GM12878 (cell line): ENCODE data around the gene TMC5. TPM values are rescaled to one million over a fixed set of nuclear protein-coding genes. Genes with fewer than 3 reads are reported as not detected.

Experiments used
- ATAC-seq: fragments of 200-7000 bp; cut with Tn5 transposase; 3 replicates; pipeline ENCODE4 v1.9.1; 2020; ENCODE audit warnings: mild to moderate bottlenecking, moderate library complexity
- BruUV-seq: library from RNA; stranded (reverse); fragments of 400-500 nt; replicated peaks from 2 replicates; lab custom pipeline; 2021; lab: Mats Ljungman, UMichigan
- CTCF ChIA-PET: fragments of 300-600 bp; sonication (Branson Sonifier 250); formaldehyde crosslinking; extraction: SDS; loops from one replicate; lab custom pipeline; 2021; ENCODE audit warnings: inconsistent platforms; lab: Yijun Ruan, JAX
- POLR2A ChIA-PET: fragments of 350-600 bp; formaldehyde crosslinking; extraction: SDS; loops from one replicate; lab custom pipeline; 2021; ENCODE audit warnings: inconsistent platforms; lab: Charles Lee
- RAD21 ChIA-PET: fragments of 300-600 bp; sonication (Branson Sonifier 250); formaldehyde crosslinking; loops from one replicate; lab custom pipeline; 2023; ENCODE audit warnings: antibody characterized with exemption; ENCODE audit not compliant: unreplicated experiment; lab: Charles Lee
- SMC1A ChIA-PET: fragments of 300-600 bp; sonication (Branson Sonifier 250); formaldehyde crosslinking; loops from one replicate; lab custom pipeline; 2023; ENCODE audit not compliant: unreplicated experiment, uncharacterized antibody; lab: Charles Lee
- DNase-seq: peaks from one replicate; pipeline ENCODE4 v3.0.0-alpha.2; 2011; ENCODE audit warnings: low read depth, low spot score
- FAIRE-seq: peaks from 3 replicates; lab custom pipeline; 2011; peaks lifted over from hg19 to GRCh38; lab: Jason Lieb, UNC
- H2AFZ ChIP-seq: 2 replicates; pipeline ENCODE4 v1.6.0; 2011; ENCODE audit warnings: low read depth, low read length, control low read depth; ENCODE audit not compliant: control insufficient read depth
- H3K27ac ChIP-seq: 2 replicates; pipeline ENCODE4 v1.5.1; 2011; ENCODE audit warnings: control low read depth; ENCODE audit not compliant: control insufficient read depth, insufficient read depth
- H3K27me3 ChIP-seq, 2 experiments: replicated peaks in 1 of 2; 2 replicates each; pipeline versions ENCODE4 v1.6.0 to v1.6.1; 2011; ENCODE audit warnings: low read length in 1 of 2; ENCODE audit not compliant: control insufficient read depth in 2 of 2, insufficient read depth in 2 of 2
- H3K36me3 ChIP-seq, 2 experiments: 2 replicates each; pipeline ENCODE4 v1.5.1; 2011; ENCODE audit warnings: low read length in 1 of 2; ENCODE audit not compliant: control insufficient read depth in 2 of 2, insufficient read depth in 2 of 2
- H3K4me1 ChIP-seq: 2 replicates; pipeline ENCODE4 v1.6.1; 2011; ENCODE audit warnings: mild to moderate bottlenecking, low read length, moderate library complexity, mixed read lengths; ENCODE audit not compliant: control insufficient read depth, insufficient read depth
- H3K4me2 ChIP-seq: 2 replicates; pipeline ENCODE4 v1.6.0; 2011; ENCODE audit warnings: control low read depth; ENCODE audit not compliant: control insufficient read depth, insufficient read depth
- H3K4me3 ChIP-seq: fragments of 200-600 bp; sonication (generic); 2 replicates; pipeline ENCODE4 v1.5.1; 2016
- H3K79me2 ChIP-seq: 2 replicates; pipeline ENCODE4 v1.6.0; 2011; ENCODE audit warnings: low read length; ENCODE audit not compliant: control insufficient read depth, insufficient read depth
- H3K9ac ChIP-seq: 2 replicates; pipeline ENCODE4 v1.8.0; 2011; ENCODE audit warnings: low read length, control low read depth, mixed read lengths; ENCODE audit not compliant: control insufficient read depth, insufficient read depth
- H3K9me3 ChIP-seq: replicated peaks from 3 replicates; pipeline ENCODE4 v1.5.1; 2011; ENCODE audit warnings: mild to moderate bottlenecking, low read length; ENCODE audit not compliant: control insufficient read depth, insufficient read depth
- H4K20me1 ChIP-seq: 2 replicates; pipeline ENCODE4 v1.6.0; 2011; ENCODE audit not compliant: control insufficient read depth, insufficient read depth
- ASH2L ChIP-seq: fragments of 300-600, 200-600 bp; sonication (generic); IDR thresholded peaks from 2 replicates; pipeline ENCODE4 v1.6.1; 2017; ENCODE audit warnings: low read depth, mild to moderate bottlenecking, borderline replicate concordance
- BCL3 ChIP-seq: IDR thresholded peaks from 2 replicates; pipeline ENCODE4 v1.6.1; 2011; ENCODE audit warnings: borderline replicate concordance, low read depth, mild to moderate bottlenecking, moderate library complexity, low read length; ENCODE audit not compliant: insufficient read depth, poor library complexity, severe bottlenecking
- ELK1 ChIP-seq: IDR thresholded peaks from 2 replicates; pipeline ENCODE4 v1.6.1; 2012; ENCODE audit warnings: low read depth, low read length, improper control_type of control experiment
- HDGF ChIP-seq: fragments of 450-650 bp; IDR thresholded peaks from 2 replicates; pipeline ENCODE4 v1.6.1; 2016; ENCODE audit warnings: antibody characterized with exemption
- MEF2B ChIP-seq: fragments of 450-650 bp; IDR thresholded peaks from 2 replicates; pipeline ENCODE4 v1.6.1; 2018; ENCODE audit warnings: mild to moderate bottlenecking, moderate library complexity; ENCODE audit not compliant: partially characterized antibody, poor library complexity, severe bottlenecking
- RCOR1 ChIP-seq: conservative IDR thresholded peaks from 2 replicates; pipeline ENCODE4 v1.6.1; 2012; ENCODE audit warnings: low read depth, low read length, improper control_type of control experiment
- SMARCA5 ChIP-seq: fragments of 450-650 bp; IDR thresholded peaks from 2 replicates; pipeline ENCODE4 v1.6.1; 2017; ENCODE audit warnings: mild to moderate bottlenecking
- SREBF1 ChIP-seq: IDR thresholded peaks from 2 replicates; pipeline ENCODE4 v1.6.1; 2012; ENCODE audit warnings: mild to moderate bottlenecking, low read length
- ZBTB33 ChIP-seq: fragments of 450-650 bp; IDR thresholded peaks from 2 replicates; pipeline ENCODE4 v1.6.1; 2017; ENCODE audit warnings: mild to moderate bottlenecking
- ZSCAN29 ChIP-seq: fragments of 450-650 bp; IDR thresholded peaks from 2 replicates; pipeline ENCODE4 v1.6.1; 2017; ENCODE audit warnings: mild to moderate bottlenecking, moderate library complexity
- WGBS: methylation state at CpG from one replicate; pipeline ENCODE4 v1.1.6; 2016; ENCODE audit warnings: low lambda C conversion rate; ENCODE audit not compliant: insufficient replicate concordance, insufficient coverage; ENCODE audit errors: missing lambda C conversion rate; 5-methylcytosine and 5-hydroxymethylcytosine counted together
- in situ Hi-C: fragments of 300-500 bp; cut with MboI; formaldehyde crosslinking; loops from 9 replicates; pipeline ENCODE4 v1.14.3; 2018; ENCODE audit warnings: mixed read lengths
- intact Hi-C: fragments of 100-400 bp; cut with micrococcal nuclease; formaldehyde crosslinking; loops from one replicate; pipeline ENCODE4 v1.14.2; 2022; ENCODE audit not compliant: unreplicated experiment
- polyA plus RNA-seq, 11 experiments: library from polyadenylated mRNA; depleted of rRNA in 4 of 11; unstranded in 6 of 11; stranded (reverse) in 5 of 11; fragments of >200 nt; fragmentation: Nextera tagmentation in 4 of 11; fragmentation: Illumina TruSeq in 1 of 11; extraction: Ambion mirVana in 4 of 11; extraction: Trizol in 1 of 11; gene quantifications; 1 replicate in 1 of 11; 2 replicates in 10 of 11; pipeline versions ENCODE4 v1.2.1 to v1.2.3, GENCODE V29; 2011 to 2016; ENCODE audit warnings: inconsistent platforms in 2 of 11, missing spikeins in 2 of 11, low read depth in 1 of 11
- total RNA-seq, 4 experiments: library from RNA; depleted of rRNA in 3 of 4; stranded (reverse); fragments of >200 nt in 3 of 4; fragmentation: Illumina TruSeq in 1 of 4; extraction: Trizol in 1 of 4; gene quantifications; 2 replicates each; pipeline versions ENCODE4 v1.2.1 to v1.2.3, GENCODE V29; 2013 to 2021

Gene TMC5
- total and polyA plus RNA-seq, 10 of the 15 experiments (the other 5 are each of a cell fraction or from before 2014, with no cell fraction given) = 0.01 to 0.10 (median 0.07) TPM; not detected in 5

GRCh38 chr16:19439483-19439882 lies 21.8 kb downstream of the TMC5 start:
- Histone ChIP-seq H3K9ac (no peak overlapping the region), H3K79me2 (no peaks in the 10 kb centered on the region), H4K20me1 (no peaks in the 10 kb centered on the region), H3K36me3 (no peaks in the 10 kb centered on the region), H2AFZ (no peak overlapping the region), H3K4me1 (peaks cover 11% of the 10 kb centered on the region), H3K4me3 (no peak overlapping the region), H3K27ac (no peak overlapping the region), H3K27me3 (no peaks in the 10 kb centered on the region), H3K9me3 (no peaks in the 10 kb centered on the region), H3K4me2 (no peak overlapping the region)
- WGBS = 64% methylated on average over 4 of the region's 4 CpGs
- SMC1A ChIA-PET = no interaction called here
- CTCF ChIA-PET = no interaction called here
- DNase-seq (no peak), FAIRE-seq (no peak), ATAC-seq (no peak)
- RAD21 ChIA-PET = no interaction called here
- POLR2A ChIA-PET = no interaction called here
- in situ Hi-C loops = no loop called here
- no TSS peak for BruUV-seq
- TF ChIP-seq SREBF1 = no peak
- TF ChIP-seq HDGF = no peak
- TF ChIP-seq ZSCAN29 = no peak
- TF ChIP-seq ELK1 = no peak
- no peak for TF ChIP-seq ASH2L
- no peak for TF ChIP-seq ZBTB33
- TF ChIP-seq BCL3 = no peak
- no peak for TF ChIP-seq MEF2B
- no peak for TF ChIP-seq SMARCA5
- no peak for TF ChIP-seq RCOR1
- intact Hi-C loops = no loop called here
